ENCODE data around the gene AUTS2. TPM values are rescaled to one million over a fixed set of nuclear protein-coding genes. Genes with fewer than 3 reads are reported as not detected.

Gene AUTS2
- total and polyA plus RNA-seq, 4 donors = 4.9 to 24.4 (median 7.0) TPM

- no peaks in the 10 kb centered on the region for H3K27me3 ChIP-seq (ENCODE audit: control insufficient read depth in 4 of 4, insufficient read depth in 4 of 4, low read length in 3 of 4)
- H3K9me3 ChIP-seq (ENCODE audit: control insufficient read depth in 4 of 4, low read length in 3 of 4) = no peaks in the 10 kb centered on the region
- no peak for TF ChIP-seq RAD21 (IDR thresholded peaks at IDR 0.05)
- TF ChIP-seq RXRA (IDR thresholded peaks at IDR 0.05) = no peak
- no peak for TF ChIP-seq TAF1 (conservative IDR thresholded peaks at IDR 0.05)
- TF ChIP-seq FOXA2 (IDR thresholded peaks at IDR 0.05) = no peak
- TF ChIP-seq, protein P1, sequence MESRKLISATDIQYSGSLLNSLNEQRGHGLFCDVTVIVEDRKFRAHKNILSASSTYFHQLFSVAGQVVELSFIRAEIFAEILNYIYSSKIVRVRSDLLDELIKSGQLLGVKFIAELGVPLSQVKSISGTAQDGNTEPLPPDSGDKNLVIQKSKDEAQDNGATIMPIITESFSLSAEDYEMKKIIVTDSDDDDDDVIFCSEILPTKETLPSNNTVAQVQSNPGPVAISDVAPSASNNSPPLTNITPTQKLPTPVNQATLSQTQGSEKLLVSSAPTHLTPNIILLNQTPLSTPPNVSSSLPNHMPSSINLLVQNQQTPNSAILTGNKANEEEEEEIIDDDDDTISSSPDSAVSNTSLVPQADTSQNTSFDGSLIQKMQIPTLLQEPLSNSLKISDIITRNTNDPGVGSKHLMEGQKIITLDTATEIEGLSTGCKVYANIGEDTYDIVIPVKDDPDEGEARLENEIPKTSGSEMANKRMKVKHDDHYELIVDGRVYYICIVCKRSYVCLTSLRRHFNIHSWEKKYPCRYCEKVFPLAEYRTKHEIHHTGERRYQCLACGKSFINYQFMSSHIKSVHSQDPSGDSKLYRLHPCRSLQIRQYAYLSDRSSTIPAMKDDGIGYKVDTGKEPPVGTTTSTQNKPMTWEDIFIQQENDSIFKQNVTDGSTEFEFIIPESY (IDR thresholded peaks at IDR 0.05) = no peak
- TF ChIP-seq JUND (IDR thresholded peaks at IDR 0.05) = no peak
- TF ChIP-seq CTCF (IDR thresholded peaks at IDR 0.05; ENCODE audit: low read depth, low read length, missing input control) = no peak
- TF ChIP-seq FOXA1 (IDR thresholded peaks at IDR 0.05) = no peak
- no peak for TF ChIP-seq SP1 (IDR thresholded peaks at IDR 0.05)
- TF ChIP-seq, protein P2, sequence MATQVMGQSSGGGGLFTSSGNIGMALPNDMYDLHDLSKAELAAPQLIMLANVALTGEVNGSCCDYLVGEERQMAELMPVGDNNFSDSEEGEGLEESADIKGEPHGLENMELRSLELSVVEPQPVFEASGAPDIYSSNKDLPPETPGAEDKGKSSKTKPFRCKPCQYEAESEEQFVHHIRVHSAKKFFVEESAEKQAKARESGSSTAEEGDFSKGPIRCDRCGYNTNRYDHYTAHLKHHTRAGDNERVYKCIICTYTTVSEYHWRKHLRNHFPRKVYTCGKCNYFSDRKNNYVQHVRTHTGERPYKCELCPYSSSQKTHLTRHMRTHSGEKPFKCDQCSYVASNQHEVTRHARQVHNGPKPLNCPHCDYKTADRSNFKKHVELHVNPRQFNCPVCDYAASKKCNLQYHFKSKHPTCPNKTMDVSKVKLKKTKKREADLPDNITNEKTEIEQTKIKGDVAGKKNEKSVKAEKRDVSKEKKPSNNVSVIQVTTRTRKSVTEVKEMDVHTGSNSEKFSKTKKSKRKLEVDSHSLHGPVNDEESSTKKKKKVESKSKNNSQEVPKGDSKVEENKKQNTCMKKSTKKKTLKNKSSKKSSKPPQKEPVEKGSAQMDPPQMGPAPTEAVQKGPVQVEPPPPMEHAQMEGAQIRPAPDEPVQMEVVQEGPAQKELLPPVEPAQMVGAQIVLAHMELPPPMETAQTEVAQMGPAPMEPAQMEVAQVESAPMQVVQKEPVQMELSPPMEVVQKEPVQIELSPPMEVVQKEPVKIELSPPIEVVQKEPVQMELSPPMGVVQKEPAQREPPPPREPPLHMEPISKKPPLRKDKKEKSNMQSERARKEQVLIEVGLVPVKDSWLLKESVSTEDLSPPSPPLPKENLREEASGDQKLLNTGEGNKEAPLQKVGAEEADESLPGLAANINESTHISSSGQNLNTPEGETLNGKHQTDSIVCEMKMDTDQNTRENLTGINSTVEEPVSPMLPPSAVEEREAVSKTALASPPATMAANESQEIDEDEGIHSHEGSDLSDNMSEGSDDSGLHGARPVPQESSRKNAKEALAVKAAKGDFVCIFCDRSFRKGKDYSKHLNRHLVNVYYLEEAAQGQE (IDR thresholded peaks at IDR 0.05) = no peak
- peaks cover 0 to 3% (median 0%) of the 10 kb centered on the region in 4 donors for H3K4me1 ChIP-seq (ENCODE audit: control insufficient read depth in 4 of 4, insufficient read depth in 4 of 4, low read length in 3 of 4)
- 82% methylated on average over 5 of the region's 5 CpGs for WGBS
- no peak overlapping the region for H3K4me3 ChIP-seq (ENCODE audit: low read depth in 1 of 3, low read length in 3 of 3)
- no peaks in the 10 kb centered on the region for H3K36me3 ChIP-seq (ENCODE audit: control insufficient read depth in 4 of 4, insufficient read depth in 3 of 4, low read depth in 1 of 4, low read length in 3 of 4)
- no peak for DNase-seq (ENCODE audit: low spot score)
- no peak overlapping the region for H3K27ac ChIP-seq (ENCODE audit: low read depth in 1 of 2, low read length in 2 of 2)
- H3K9ac ChIP-seq (ENCODE audit: low read depth in 1 of 2, low read length in 2 of 2) = no peak overlapping the region
Measured at GRCh38 chr7:70654979-70655378, 1056.7 kb downstream of the AUTS2 start.

DNA sequence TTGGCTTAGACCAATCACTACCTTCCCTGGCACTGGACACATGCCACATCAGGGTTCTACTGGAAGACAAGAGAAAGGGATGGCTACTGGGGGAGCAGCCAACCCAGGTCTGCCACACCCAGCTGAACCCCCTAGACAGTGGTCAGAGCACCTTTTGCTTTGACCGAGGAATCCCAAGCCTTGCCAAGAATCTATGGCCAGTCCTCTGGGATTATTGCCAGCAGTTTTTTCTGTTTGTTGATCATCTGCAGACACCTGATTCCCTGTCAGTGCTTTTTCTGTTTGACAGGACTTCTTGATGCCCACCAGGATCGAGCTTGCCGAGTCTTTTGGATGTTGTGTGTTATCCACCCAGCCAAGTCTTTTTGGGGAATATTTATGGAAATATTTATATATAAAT lies 1057.4 kb downstream of the AUTS2 start:
- H3K9ac ChIP-seq (ENCODE audit: low read depth in 1 of 2, low read length in 2 of 2) = no peak overlapping the region
- no peak for DNase-seq (ENCODE audit: low spot score)
- H3K4me3 ChIP-seq (ENCODE audit: low read depth in 1 of 3, low read length in 3 of 3) = no peak overlapping the region
- no peaks in the 10 kb centered on the region for H3K27me3 ChIP-seq (ENCODE audit: control insufficient read depth in 4 of 4, insufficient read depth in 4 of 4, low read length in 3 of 4)
- peaks cover 0 to 2% (median 0%) of the 10 kb centered on the region in 4 donors for H3K36me3 ChIP-seq (ENCODE audit: control insufficient read depth in 4 of 4, insufficient read depth in 3 of 4, low read depth in 1 of 4, low read length in 3 of 4)
- H3K9me3 ChIP-seq (ENCODE audit: control insufficient read depth in 4 of 4, low read length in 3 of 4) = no peaks in the 10 kb centered on the region
- H3K27ac ChIP-seq (ENCODE audit: low read depth in 1 of 2, low read length in 2 of 2) = no peak overlapping the region
- no peaks in the 10 kb centered on the region for H3K4me1 ChIP-seq (ENCODE audit: control insufficient read depth in 4 of 4, insufficient read depth in 4 of 4, low read length in 3 of 4)
- WGBS = 48% methylated on average over 3 of the region's 3 CpGs
- TF ChIP-seq JUND (IDR thresholded peaks at IDR 0.05) (no peak), RXRA (IDR thresholded peaks at IDR 0.05) (no peak), RAD21 (IDR thresholded peaks at IDR 0.05) (no peak), GABPA (IDR thresholded peaks at IDR 0.05 in 1 of 2, conservative IDR thresholded peaks at IDR 0.05 in 1 of 2) (no peak), FOXA1 (IDR thresholded peaks at IDR 0.05) (no peak), CTCF (IDR thresholded peaks at IDR 0.05; ENCODE audit: low read depth, low read length, missing input control) (no peak), HNF4A (conservative IDR thresholded peaks at IDR 0.05) (no peak), TAF1 (conservative IDR thresholded peaks at IDR 0.05) (no peak)
- TF ChIP-seq, protein P1 (IDR thresholded peaks at IDR 0.05) = no peak
- TF ChIP-seq, protein P3, sequence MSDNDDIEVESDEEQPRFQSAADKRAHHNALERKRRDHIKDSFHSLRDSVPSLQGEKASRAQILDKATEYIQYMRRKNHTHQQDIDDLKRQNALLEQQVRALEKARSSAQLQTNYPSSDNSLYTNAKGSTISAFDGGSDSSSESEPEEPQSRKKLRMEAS (IDR thresholded peaks at IDR 0.05) = no peak
- TF ChIP-seq, protein P2 (IDR thresholded peaks at IDR 0.05) = no peak
- TF ChIP-seq, protein P4, sequence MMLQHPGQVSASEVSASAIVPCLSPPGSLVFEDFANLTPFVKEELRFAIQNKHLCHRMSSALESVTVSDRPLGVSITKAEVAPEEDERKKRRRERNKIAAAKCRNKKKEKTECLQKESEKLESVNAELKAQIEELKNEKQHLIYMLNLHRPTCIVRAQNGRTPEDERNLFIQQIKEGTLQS (IDR thresholded peaks at IDR 0.05) = no peak
